ENCODE data around the gene BCAS1.
A peak's percentile ranks its signal among the peaks of the same experiment; 100 is the strongest.

BCAS1 gene

GRCh38 chr20:53920647-53921245 lies 149.6 kb downstream of the BCAS1 start:
- no peak for DNase-seq

- no peak for DNase-seq
These were observed 150.5 kb downstream of the BCAS1 start for GRCh38 chr20:53919886-53920285.

- DNase-seq: peak; percentile 98
These were observed 151.4 kb downstream of the BCAS1 start for GRCh38 chr20:53918949-53919361.

GRCh38 chr20:53918020-53918311 lies 152.4 kb downstream of the BCAS1 start:
- no peak for DNase-seq

GRCh38 chr20:53917145-53918019 lies 153.0 kb downstream of the BCAS1 start:
- no peak for DNase-seq

- DNase-seq: no peak
These were observed 154.3 kb downstream of the BCAS1 start for GRCh38 chr20:53916173-53916512.

- peak; percentile 93 for DNase-seq
These were observed 154.8 kb downstream of the BCAS1 start for GRCh38 chr20:53915446-53916172.

- no peak for DNase-seq
These were observed 155.5 kb downstream of the BCAS1 start for GRCh38 chr20:53914781-53915445.

GRCh38 chr20:53914091-53914780 lies 156.2 kb downstream of the BCAS1 start:
- peak; percentile 17 for DNase-seq

- no peak for DNase-seq
These were observed 159.1 kb downstream of the BCAS1 start for GRCh38 chr20:53911301-53911700.

- DNase-seq: no peak
These were observed 159.9 kb downstream of the BCAS1 start for GRCh38 chr20:53910351-53911002.

GRCh38 chr20:53907968-53908751 lies 162.2 kb downstream of the BCAS1 start:
- DNase-seq: no peak

- no peak for DNase-seq
These were observed 164.6 kb downstream of the BCAS1 start for GRCh38 chr20:53905820-53906191.

- no peak for DNase-seq
These were observed 165.2 kb downstream of the BCAS1 start for GRCh38 chr20:53905019-53905819.

- no peak for DNase-seq
These were observed 166.1 kb downstream of the BCAS1 start for GRCh38 chr20:53904261-53904660.

- DNase-seq: no peak
These were observed 166.8 kb downstream of the BCAS1 start for GRCh38 chr20:53903652-53903987.

- no peak for DNase-seq
These were observed 167.3 kb downstream of the BCAS1 start for GRCh38 chr20:53902968-53903651.

GRCh38 chr20:53901497-53902096 lies 168.8 kb downstream of the BCAS1 start:
- DNase-seq: no peak

GRCh38 chr20:53901064-53901463 lies 169.3 kb downstream of the BCAS1 start:
- DNase-seq: no peak

All from NCI-H2171 (cell line).